ENCODE data around the gene C6orf136. TPM values are rescaled to one million over a fixed set of nuclear protein-coding genes. Genes with fewer than 3 reads are reported as not detected.
"Not testable (repeated sequence)": the region's sequence is repeated elsewhere in the genome, so short reads cannot be mapped to it uniquely, and the experiment has no call there.

Gene C6orf136
- total RNA-seq, 1 donor from 2014 or later = 27.1 TPM

DNA sequence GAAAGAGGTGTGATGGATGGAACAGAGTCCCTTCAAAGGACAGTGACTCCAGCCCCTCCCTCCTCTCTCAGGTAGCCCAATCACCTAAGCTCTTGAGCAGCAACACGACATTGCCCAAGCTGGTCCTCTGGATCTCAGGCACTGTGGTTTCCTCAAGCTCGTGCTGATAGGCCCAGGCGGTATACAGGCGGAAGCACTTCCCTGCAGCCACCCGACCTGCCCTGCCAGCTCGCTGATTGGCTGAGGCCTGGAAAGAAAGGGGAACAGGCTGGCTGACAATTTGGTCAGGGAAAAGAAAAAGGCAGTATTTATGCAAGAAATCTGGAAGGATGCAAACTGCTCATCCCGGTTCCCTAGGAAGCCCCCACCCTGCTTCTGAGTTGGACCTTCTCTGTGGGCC is 9.6 kb downstream of the C6orf136 start:
- no peak for DNase-seq (ENCODE audit: low spot score)

DNA sequence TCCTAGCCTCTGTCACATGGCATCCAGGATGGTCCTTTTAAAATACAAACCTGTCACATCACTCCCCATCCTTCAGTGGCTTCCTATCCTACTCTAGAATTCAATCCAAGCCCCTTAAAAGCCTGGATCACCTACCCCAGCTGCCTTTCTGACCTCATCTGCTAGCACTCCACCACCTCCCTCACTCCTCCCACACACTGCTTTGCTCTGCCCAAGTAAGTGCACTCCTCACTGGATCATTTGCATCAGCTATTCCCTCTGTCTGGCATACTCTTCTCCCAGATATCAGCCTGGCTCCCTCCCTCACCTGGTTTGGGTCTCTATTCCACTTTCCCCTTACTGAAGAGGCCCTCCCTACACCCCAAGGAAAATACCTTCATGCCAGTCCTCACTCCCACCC is 10.5 kb downstream of the C6orf136 start:
- DNase-seq (ENCODE audit: low spot score) = no peak

DNA sequence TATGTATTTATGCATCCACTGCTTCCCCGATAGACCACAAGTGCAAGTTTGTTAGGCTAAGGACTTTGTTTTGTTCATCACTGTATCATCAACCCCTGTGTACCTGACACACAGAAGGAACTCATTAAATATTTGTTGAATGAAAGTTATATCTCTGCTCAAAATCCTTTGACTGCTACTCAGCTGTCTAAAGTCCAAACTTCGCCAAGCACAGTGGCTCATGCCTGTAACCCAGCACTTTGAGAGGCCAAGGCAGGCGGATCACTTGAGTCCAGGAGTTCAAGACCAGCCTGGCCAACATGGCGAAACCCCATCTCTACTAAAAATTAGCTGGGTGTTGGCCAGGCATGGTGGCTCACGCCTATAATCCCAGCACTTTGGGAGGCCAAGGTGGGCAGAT is 11.0 kb downstream of the C6orf136 start:
- DNase-seq (ENCODE audit: low spot score) = not testable (repeated sequence)

DNA sequence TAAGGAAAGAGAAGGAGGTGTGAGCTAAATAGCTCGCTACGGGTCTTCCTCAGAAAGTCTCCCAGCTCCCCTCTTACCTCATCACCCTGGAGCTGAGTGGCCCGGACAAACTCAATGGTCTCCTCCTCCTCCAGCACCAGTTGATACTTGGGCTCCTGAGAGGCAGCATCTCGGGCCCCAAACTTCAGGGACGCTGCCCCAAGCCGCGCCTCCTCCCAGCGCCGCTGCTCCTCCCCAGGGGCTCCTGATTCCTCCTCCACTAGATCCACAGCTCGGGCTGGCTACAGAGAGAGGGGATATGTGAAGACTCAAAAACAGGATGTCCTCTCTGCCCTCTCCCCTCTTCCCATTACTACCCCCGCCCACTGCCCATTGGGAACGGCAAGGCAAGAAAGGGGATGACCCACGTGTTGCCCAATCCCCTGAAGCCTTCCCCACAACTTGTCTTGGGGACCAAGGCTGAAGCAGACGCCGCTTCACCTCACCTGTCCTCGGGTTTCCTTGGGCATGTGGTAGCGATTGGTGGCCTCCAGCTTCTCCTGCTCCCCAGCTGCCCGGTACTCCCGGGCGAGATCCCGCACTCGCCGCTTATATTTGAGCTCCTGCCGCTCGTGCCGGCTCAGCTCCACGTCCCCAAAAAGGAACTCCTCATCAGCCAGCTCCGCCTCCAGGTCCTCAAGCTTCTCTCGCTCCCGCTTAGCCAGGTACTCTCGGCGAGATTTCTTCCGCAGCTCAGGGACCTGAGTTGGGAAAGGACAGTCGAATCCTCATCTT is 18.2 kb downstream of the C6orf136 start:
- no peak for DNase-seq (ENCODE audit: low spot score)

DNA sequence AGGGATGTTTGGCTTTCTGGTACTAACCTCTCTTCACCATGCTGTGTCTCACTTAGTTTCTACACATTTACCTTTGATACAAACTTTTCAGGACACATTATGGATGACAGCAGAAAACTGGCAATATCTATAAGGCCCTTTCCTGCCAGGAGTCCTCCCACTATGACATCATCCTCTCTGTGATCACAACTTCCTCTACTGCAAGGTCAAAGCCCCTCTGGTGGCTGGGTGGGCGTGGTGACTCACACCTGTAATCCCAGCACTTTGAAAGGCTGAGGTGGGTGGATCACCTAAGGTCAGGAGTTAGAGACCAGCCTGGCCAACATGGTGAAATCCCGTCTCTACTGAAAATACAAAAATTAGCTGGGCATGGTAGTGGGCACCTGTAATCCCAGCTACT is 19.4 kb downstream of the C6orf136 start:
- not testable (repeated sequence) for DNase-seq (ENCODE audit: low spot score)

DNA sequence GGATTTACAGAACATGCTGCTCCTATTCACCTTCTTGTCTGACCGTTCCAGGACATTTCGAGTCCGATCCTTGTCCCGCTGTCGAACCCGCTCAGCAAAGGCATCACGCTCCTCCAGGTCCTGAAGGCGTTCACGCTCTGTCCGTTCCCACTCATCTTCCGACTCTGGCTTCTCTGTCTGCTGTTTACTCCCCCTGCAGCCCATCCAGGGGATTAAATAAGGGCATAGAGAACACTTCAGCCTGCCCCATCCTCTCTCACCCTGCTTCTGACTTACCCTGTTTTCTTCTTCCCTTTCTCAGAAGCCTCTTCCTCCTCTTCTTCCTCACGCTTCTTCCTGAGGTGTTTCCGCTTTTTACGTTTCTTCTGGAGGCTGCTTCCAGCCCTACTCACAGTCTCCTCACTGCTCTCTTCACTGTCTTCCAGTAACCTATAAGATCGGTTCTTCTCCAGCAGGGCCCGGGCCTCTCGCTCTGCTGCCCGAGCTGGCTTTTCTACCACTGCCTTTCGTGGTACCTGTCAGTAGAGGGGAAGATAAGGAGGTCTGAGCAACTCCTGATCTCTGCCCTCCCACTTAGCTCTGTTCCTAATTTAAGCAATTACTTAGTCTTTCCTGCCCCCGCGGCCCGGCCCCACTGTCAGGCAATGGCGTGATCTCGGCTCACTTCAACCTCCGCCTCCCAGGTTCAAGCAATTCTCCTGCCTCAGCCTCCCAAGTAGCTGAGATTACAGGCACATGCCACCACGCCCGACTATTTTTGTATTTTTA is 24.0 kb downstream of the C6orf136 start:
- no peak for DNase-seq (ENCODE audit: low spot score)

DNA sequence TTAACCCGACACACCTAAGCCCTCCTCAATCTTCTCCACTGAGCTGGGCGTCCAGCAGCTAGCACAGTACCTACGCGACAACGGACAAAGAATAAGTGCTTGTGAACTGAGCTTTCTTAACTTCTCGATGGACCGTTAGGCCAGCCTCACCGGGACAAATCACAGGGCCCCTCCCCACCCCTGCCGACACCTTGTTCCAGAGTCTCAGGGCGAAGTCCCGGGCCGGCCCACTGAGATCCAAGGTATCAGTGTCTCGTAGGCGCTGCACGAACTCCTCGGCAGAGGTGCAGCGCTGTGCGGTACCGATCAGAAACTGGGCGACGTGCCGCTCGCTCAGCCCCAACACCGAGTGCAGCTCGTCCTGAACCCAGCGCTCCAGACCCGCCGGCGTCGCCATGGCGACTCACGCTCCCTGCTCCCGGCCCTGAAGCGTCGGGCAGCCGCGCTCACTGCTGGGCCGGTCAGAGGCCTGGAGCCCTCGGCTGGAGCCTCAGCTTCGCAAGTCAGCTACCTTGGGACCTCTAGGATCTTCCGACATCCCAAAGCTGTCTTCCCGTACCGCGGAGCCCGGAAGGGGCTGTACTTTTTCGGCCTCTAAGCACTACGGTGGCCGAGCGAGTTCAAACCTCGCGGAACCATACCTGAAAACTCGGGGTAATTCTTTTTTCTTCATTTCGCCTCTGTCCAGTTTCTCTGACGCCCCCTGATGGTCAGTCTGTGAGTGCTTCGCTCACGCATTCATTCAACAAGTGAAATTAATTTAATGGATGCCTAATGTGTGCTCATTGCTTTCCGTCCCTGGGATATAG is 25.7 kb downstream of the C6orf136 start, which contains the start of gene DHX16:
TSS of gene DHX16 (minus strand) at position 562 of the 809 bp plus-strand sequence. CDS start at position 397, 165 bp downstream.
- peak; percentile 96 for DNase-seq (ENCODE audit: low spot score)

DNA sequence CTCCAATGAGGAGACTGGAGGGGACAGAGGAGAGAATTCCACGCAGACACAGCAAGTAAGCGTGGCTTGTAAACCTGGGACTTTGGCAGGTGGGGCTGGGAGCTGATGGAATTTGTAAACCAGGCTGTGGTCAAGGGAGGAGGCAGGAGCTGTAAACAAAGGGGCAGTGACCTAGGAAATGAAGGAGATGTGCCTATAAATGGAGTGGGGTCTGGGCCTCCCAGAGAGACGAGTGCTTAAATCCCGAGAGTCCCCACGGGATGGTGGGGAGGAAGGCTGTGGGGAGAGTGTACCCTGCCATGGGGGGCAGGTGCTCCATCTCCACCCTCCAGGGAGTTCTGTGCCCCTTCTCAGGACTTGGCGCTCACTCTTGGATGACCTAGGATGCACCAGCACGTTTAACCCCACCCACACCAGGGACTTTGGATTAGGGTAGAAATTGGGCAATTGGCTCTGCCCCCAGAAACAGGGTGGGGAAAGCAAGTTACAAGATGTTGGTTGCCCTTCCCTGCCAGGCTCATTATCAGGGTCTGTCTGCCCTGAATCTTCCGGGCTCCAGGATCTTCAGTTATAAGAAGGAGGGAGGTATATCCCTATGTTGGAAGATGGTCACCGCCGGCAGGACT is 29.8 kb downstream of the C6orf136 start:
- no peak for DNase-seq (ENCODE audit: low spot score)

DNA sequence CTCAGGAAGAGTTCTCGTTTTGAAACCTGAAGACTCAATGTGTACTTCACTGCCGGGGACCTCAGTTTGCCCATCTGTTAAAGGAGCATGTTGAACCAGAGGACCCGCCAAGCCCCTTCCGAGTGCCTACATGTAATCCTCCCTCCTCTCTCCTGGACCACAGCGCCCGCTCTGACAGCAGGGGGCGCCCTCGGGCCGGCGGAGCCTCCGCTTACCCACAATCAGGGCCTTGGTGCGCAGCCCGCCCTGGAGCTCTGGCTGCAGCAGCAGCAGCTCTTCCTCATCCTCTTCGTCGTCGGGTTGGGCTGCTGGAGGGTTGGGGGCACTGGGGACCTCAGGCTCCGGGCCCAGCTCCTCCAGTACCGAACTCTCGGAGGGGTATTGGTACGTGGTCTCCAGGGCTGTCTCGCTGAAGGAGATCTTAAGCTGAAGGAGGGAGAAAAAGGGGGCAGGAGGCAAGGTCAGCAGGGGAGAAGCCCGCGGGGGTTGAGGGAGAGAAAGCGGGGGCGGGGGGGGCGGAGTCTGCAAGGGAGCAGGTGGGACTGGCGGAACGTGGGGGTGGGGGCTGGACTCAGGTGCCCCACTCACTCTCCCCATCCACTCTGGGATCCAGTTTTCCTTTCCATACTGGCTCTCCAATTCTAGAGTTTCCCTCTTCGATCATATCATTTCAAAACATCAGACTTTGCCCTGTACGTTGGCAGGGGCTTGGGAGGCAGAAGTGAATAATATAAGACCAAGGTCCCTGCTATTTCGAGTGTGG is 32.2 kb downstream of the C6orf136 start:
- peak; percentile 91 for DNase-seq (ENCODE audit: low spot score)

DNA sequence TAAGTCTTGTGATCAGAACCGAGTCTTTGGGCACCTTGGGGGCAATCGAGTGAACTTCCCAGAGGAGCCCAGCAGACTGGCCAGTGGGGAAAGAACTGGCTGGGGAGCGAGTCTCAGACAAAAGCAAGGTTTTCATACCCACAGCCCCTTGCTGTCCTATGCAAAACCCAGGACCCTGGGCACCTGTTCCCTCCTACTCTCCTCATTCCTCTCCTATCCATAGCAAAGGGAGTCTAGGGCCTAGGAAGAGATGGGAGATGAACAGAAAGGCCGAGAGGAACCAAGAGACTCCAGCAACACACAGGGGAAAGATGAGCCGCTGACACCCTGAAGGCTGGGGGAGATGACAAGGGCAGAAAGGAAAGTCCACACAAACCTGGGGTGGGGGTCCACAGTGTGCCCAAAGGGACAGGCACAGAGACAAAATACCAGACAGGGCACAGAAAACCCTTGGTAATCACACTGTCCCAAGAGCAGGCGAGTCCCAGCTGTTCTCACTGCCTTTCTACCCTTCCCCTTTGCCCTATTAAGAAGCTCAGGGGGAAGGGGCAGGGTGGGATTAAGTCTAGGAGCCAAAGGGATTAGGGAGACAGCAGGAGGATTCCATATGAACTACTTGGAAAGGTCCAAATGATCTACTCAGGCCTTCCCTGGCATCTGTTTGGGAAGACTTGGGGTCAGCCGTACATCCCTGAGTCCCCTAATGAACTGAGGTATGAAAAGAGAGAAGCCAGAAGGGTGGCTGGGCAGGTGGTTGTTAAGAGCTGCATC is 33.0 kb downstream of the C6orf136 start:
- no peak for DNase-seq (ENCODE audit: low spot score)

DNA sequence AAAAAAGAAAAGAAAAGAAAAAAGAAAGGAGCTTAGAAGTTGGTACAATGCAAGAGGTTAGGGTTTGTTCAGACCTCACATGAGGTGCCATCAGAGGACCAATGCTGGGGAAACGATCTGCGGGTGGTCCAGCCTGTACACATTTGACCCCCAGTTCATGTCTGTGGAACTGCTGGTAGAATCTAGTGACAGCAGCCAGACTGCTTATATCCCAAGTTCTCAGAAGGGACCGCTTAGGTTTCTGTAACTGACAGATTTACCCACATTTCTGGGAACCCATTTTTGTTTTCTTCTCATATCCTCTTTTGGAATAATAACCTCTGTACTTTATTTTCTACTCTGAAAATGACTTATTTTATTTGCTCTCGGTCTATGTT is 34.8 kb downstream of the C6orf136 start:
- DNase-seq (ENCODE audit: low spot score) = no peak

DNA sequence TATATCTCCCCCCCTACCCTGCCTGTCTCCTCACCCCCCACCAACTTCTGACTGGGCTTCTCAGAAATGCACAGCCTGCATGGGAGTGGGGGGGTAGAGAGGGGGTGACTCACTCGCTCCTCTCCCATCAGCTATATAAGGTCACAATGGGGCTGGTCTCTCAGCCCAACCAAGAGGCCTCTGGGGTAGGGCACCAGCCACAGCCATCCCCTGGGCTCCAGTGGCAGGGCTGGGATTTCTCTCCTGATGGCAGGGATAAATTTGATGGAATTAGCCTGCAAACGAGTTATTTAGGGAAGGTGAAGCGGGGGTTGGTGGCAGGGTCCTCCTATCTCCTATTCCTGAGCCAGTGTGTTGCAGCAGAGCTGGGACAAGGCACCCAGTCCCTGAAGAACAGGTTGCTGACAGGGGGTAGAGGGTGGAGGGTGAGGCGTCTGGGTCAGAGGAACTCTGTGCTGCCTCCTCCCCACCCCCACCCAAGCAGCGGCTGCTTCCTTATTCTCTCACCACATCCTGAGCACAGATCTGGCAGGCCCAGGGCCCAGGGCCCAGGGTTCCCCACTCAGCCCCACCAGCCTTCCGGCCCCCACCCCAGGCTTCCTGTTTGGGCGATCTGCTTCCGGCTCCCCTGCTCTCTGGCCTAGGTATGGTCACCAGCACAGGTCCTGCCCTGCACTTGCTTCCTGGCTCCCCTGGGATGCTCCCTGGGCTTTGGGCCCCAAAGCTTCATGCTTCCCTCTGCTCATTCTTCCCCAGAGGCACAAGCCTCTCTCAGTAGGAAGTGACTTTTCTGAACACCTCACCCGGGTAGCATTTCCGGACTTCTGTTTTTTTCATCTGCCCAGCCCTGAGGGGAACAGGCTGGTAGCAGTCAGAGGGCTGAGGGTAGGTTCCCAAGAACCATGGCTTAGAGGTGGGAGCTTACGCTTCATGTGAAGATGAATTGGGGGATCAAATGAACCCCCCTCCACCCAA is 35.5 kb downstream of the C6orf136 start:
- DNase-seq (ENCODE audit: low spot score) = peak; percentile 89

DNA sequence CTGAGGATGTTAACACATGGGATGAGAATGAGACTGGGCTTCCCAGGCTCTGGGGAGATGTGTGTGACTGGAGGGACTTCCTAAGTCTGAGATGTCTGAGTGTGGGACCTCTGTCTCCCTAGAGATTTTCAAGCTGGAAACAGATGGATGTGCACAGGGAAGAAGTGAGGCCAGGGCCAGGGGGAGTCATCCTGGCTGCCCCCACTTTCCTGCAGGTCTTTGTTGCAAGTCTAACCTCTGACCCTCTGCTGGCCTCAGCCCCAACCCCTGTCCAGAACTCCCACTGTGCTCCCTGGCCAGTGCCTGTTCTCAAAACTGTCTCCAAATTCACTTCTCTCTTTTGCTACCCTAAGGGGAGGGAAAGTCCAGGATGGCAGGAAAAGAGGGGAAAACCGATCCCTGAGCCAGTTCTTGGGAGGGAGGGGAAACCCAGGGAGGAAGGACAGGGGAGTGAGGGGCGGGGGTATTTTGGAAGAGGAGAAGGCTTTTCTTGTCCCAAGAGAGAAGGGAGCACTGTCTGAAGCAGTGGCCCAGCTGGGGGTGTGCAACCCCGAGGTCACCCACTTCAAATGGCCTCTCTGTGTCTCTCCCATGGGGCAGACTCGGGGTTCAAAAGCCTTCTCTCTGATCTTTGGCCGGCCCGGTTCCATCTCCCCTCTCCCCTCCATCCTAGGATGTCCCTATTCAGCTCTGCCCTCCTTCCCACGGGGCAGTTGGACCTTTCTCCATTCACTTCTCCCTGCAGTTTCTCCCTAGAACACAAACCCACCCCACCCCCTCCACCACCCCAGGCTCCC is 36.4 kb downstream of the C6orf136 start:
- peak; percentile 58 for DNase-seq (ENCODE audit: low spot score)

DNA sequence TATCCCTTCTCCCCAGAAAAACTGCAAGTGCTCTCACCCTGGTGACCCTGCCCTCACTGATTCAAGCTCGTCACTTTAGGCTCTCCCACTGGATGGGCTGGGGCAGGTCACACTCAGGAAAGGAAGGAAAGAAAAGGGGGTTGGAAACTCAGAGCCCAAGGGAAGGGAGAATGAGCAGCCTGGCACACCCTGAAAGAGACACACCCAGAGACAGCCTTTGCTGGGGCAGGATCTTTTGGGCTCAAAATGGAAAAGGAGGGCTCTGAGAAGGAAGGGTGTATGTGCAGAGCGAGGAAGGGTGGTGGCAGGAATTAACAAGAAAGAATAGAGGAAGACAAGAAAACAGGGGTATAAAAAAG is 37.0 kb downstream of the C6orf136 start:
- DNase-seq (ENCODE audit: low spot score) = no peak

DNA sequence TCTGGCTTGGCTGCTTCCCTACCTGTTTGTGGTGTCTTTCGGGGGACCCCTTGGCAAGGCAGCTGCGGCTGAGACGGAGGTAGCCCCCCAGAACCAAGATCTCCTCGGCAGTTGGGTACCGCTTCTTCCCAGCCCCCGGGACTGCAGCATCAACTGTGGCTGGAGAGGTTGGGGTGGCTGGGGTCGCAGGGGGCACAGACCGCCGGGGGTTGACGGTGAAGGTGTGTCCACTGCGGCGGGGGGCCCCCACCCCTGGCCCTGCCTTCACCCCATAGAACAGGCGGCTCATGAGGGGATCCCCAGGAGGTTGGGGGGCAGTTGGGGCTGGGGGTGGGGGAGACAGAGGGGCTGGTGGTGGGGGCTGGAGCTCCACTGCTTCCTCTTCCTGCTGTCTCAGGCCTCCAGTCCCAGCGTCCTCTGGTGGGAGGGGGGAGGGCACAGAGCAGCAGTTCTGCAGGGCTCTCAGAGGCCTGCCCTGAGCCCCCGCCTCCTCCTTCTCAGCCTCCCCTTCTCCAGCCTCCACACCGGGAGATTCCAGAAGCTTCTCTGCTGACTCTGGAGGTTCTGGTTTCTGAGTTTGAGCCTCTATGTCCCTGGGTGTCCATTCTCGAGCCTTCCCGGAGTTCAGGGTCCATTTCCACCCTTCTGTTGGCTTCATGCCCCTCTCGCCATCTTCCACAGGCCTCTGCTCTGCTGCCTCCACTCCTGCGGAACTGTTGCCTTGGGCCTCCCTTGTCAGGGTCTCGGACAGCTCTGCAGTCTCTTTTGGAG is 37.6 kb downstream of the C6orf136 start:
- DNase-seq (ENCODE audit: low spot score) = peak; percentile 62

DNA sequence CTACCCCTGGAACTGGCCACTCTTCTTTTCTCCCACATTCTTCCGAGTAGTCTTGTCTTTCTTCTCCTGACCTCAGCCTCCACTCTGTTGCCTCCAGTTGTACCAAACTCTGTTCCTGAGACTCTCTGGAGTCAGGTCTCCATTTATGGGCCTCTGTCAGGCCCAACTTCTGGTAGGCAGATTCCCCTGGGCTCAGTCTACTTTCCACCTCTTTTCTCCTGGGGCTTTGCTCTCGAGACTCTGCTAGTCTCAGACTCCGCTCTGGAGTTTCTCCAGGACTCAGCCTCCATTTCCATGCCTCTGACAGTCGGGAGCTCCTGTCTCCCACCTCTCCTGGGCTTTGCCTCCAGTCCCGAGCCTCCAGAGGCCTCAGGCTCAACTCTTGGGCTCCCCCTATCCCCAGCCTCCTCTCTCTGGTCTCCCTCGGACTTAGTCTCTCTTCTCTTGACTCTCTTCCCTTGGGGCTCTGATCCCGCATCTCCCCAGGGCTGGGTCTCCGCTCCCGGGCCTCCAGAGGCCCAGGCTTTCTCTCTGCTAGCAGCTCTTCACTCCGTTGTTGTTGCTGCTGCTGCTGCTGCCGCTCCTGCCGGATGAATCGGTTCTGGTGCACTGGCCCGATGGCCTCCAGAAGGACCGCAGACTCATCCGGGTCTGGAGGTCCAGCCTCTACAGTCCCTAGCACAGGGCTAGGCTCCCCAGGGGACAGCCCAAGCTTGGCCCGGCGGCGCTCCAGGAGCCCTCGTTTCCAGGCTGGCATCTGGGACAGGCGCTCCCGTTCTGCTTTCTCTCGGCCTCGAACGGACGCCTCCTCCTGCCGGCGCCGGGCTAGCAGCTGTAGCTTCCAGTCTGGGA is 38.5 kb downstream of the C6orf136 start:
- DNase-seq (ENCODE audit: low spot score) = no peak
